Neural progenitor cell (in vitro differentiated cells): ENCODE measurements around the gene SLC38A8. TPM values are rescaled to one million over a fixed set of nuclear protein-coding genes. Genes with fewer than 3 reads are reported as not detected.

Experiments
- DNase-seq: peaks from one replicate; pipeline ENCODE4 v3.0.0-alpha.2; 2016; ENCODE audit warnings: low spot score
- H2AFZ ChIP-seq: fragments of 200-600 bp; sonication (generic); replicated peaks from 2 replicates; pipeline ENCODE4 v1.6.1; 2016; ENCODE audit warnings: antibody characterized with exemption
- H3F3A ChIP-seq: fragments of 200-600 bp; sonication (generic); 2 replicates; pipeline ENCODE4 v1.6.1; 2016; ENCODE audit warnings: antibody characterized with exemption, low read depth
- H3K27ac ChIP-seq: fragments of 200-600 bp; sonication (generic); 2 replicates; pipeline ENCODE4 v1.5.1; 2016; ENCODE audit warnings: mild to moderate bottlenecking
- H3K27me3 ChIP-seq: fragments of 200-600 bp; sonication (generic); 2 replicates; pipeline ENCODE4 v1.6.1; 2016; ENCODE audit warnings: mild to moderate bottlenecking, moderate library complexity
- H3K36me3 ChIP-seq: fragments of 200-600 bp; sonication (generic); 2 replicates; pipeline ENCODE4 v1.5.1; 2016
- H3K4me1 ChIP-seq: fragments of 200-600 bp; sonication (generic); 2 replicates; pipeline ENCODE4 v1.6.1; 2016; ENCODE audit warnings: mixed run types
- H3K4me2 ChIP-seq: fragments of 200-600 bp; sonication (generic); 2 replicates; pipeline ENCODE4 v1.6.1; 2016
- H3K4me3 ChIP-seq: fragments of 200-600 bp; sonication (generic); 2 replicates; pipeline ENCODE4 v1.5.1; 2016
- H3K79me2 ChIP-seq: fragments of 200-600 bp; sonication (generic); 2 replicates; pipeline ENCODE4 v1.6.1; 2016; ENCODE audit warnings: low read depth
- H3K9ac ChIP-seq: fragments of 200-600 bp; sonication (generic); 2 replicates; pipeline ENCODE4 v1.6.1; 2016
- H3K9me3 ChIP-seq: fragments of 200-600 bp; sonication (generic); 2 replicates; pipeline ENCODE4 v1.5.1; 2016; ENCODE audit warnings: low read depth
- H4K20me1 ChIP-seq: fragments of 200-600 bp; sonication (generic); 2 replicates; pipeline ENCODE4 v1.6.1; 2016; ENCODE audit warnings: low read depth
- H3K27ac Mint-ChIP-seq: 3 replicates; pipeline ENCODE4 v1.8.0; 2021; ENCODE audit warnings: mixed read lengths
- H3K27me3 Mint-ChIP-seq: 2 replicates; pipeline ENCODE4 v1.8.0; 2022; ENCODE audit warnings: low read depth, mild to moderate bottlenecking, inconsistent platforms, moderate library complexity, mixed read lengths; ENCODE audit not compliant: insufficient read depth
- H3K36me3 Mint-ChIP-seq: 3 replicates; pipeline ENCODE4 v1.8.0; 2021; ENCODE audit warnings: mixed read lengths
- H3K4me1 Mint-ChIP-seq: 3 replicates; pipeline ENCODE4 v1.8.0; 2021; ENCODE audit warnings: mixed read lengths
- H3K4me3 Mint-ChIP-seq: 3 replicates; pipeline ENCODE4 v1.8.0; 2021; ENCODE audit warnings: mild to moderate bottlenecking, moderate library complexity, mixed read lengths
- H3K9me3 Mint-ChIP-seq: 3 replicates; pipeline ENCODE4 v1.8.0; 2020; ENCODE audit warnings: mixed read lengths
- CTCF ChIP-seq: fragments of 200-600 bp; sonication (generic); IDR thresholded peaks from 2 replicates; pipeline ENCODE4 v1.5.1; 2017; ENCODE audit warnings: antibody characterized with exemption, mild to moderate bottlenecking
- EZH2 ChIP-seq: fragments of 200-600 bp; sonication (generic); IDR thresholded peaks from 2 replicates; pipeline ENCODE4 v1.6.1; 2017; ENCODE audit warnings: antibody characterized with exemption, mild to moderate bottlenecking, moderate library complexity
- EZH2phosphoT487 ChIP-seq: fragments of 200-600 bp; sonication (generic); IDR thresholded peaks from 2 replicates; pipeline ENCODE4 v1.6.1; 2017; ENCODE audit warnings: antibody characterized with exemption
- total RNA-seq: library from RNA; depleted of rRNA; stranded (reverse); fragments of >200 nt; gene quantifications from 2 replicates; pipeline ENCODE4 v1.2.3, GENCODE V29; 2015; ENCODE audit warnings: low replicate concordance

SLC38A8 gene
- total RNA-seq, 1 donor from 2014 or later = not detected

- peak; percentile 52 for DNase-seq
- Mint-ChIP-seq H3K4me1 (peaks cover 62% of the 10 kb centered on the region), H3K4me3 (peak overlapping the region; percentile 41), H3K36me3 (no peaks in the 10 kb centered on the region), H3K27ac (peak overlapping the region; percentile 72), H3K27me3 (peaks cover 24% of the 10 kb centered on the region), H3K9me3 (no peaks in the 10 kb centered on the region)
- Histone ChIP-seq H3K9me3 (no peaks in the 10 kb centered on the region), H3K9ac (no peak overlapping the region), H3K27me3 (no peaks in the 10 kb centered on the region), H3K27ac (no peak overlapping the region), H3K4me1 (peaks cover 59% of the 10 kb centered on the region), H3K4me3 (no peak overlapping the region), H3K79me2 (no peaks in the 10 kb centered on the region), H3K4me2 (peak overlapping the region; percentile 65), H2AFZ (no peak overlapping the region), H4K20me1 (peaks cover 8% of the 10 kb centered on the region), H3F3A (peaks cover 45% of the 10 kb centered on the region), H3K36me3 (no peaks in the 10 kb centered on the region)
- TF ChIP-seq EZH2phosphoT487 = no peak
- peak; percentile 46 for TF ChIP-seq CTCF
Measured at GRCh38 chr16:84044118-84044488, 1.5 kb upstream of the SLC38A8 start.

GRCh38 chr16:84043486-84044117 lies 1.0 kb upstream of the SLC38A8 start:
- Mint-ChIP-seq H3K4me1 (peaks cover 66% of the 10 kb centered on the region), H3K9me3 (no peaks in the 10 kb centered on the region), H3K4me3 (peak overlapping the region; percentile 48), H3K27me3 (peaks cover 25% of the 10 kb centered on the region), H3K36me3 (no peaks in the 10 kb centered on the region), H3K27ac (peak overlapping the region; percentile 93)
- Histone ChIP-seq H4K20me1 (peaks cover 8% of the 10 kb centered on the region), H3K9me3 (no peaks in the 10 kb centered on the region), H3K4me2 (peak overlapping the region; percentile 65), H2AFZ (no peak overlapping the region), H3K9ac (no peak overlapping the region), H3K36me3 (no peaks in the 10 kb centered on the region), H3K27ac (no peak overlapping the region), H3F3A (peaks cover 44% of the 10 kb centered on the region), H3K4me1 (peaks cover 61% of the 10 kb centered on the region), H3K4me3 (no peak overlapping the region), H3K79me2 (no peaks in the 10 kb centered on the region), H3K27me3 (no peaks in the 10 kb centered on the region)
- no peak for TF ChIP-seq EZH2phosphoT487
- TF ChIP-seq CTCF = no peak
- TF ChIP-seq EZH2 = peak; percentile 26
- DNase-seq = peak; percentile 70

GRCh38 chr16:84042879-84043485 lies 387 bp upstream of the SLC38A8 start:
- H3F3A ChIP-seq = peaks cover 38% of the 10 kb centered on the region
- no peaks in the 10 kb centered on the region for H3K79me2 ChIP-seq
- no peak overlapping the region for H3K27ac ChIP-seq
- TF ChIP-seq CTCF (no peak), EZH2 (no peak), EZH2phosphoT487 (no peak)
- peaks cover 29% of the 10 kb centered on the region for H3K27me3 Mint-ChIP-seq
- peak; percentile 28 for DNase-seq
- peaks cover 8% of the 10 kb centered on the region for H4K20me1 ChIP-seq
- peak overlapping the region; percentile 93 for H3K27ac Mint-ChIP-seq
- H3K9ac ChIP-seq = no peak overlapping the region
- no peak overlapping the region for H2AFZ ChIP-seq
- H3K4me2 ChIP-seq = peak overlapping the region; percentile 65
- H3K36me3 ChIP-seq = no peaks in the 10 kb centered on the region
- no peak overlapping the region for H3K4me3 ChIP-seq
- H3K9me3 ChIP-seq = no peaks in the 10 kb centered on the region
- H3K9me3 Mint-ChIP-seq = peaks cover 2% of the 10 kb centered on the region
- H3K27me3 ChIP-seq = no peaks in the 10 kb centered on the region
- H3K36me3 Mint-ChIP-seq = no peaks in the 10 kb centered on the region
- peaks cover 63% of the 10 kb centered on the region for H3K4me1 Mint-ChIP-seq
- peak overlapping the region; percentile 48 for H3K4me3 Mint-ChIP-seq
- H3K4me1 ChIP-seq = peaks cover 56% of the 10 kb centered on the region
